NOMO-1 treated with dmso at 0.1 percent for 144 hours (cell line): Measurements from ENCODE around the gene PGP.
A peak's percentile ranks its signal among the peaks of the same experiment; 100 is the strongest.

Source experiments
- DNase-seq: peaks from one replicate; lab custom pipeline; 2025; ENCODE audit not compliant: unreplicated experiment; lab: John Stamatoyannopoulos, UW

The PGP gene

GRCh38 chr16:2237493-2238149 is 23.0 kb upstream of the PGP start:
- DNase-seq: no peak

DNA sequence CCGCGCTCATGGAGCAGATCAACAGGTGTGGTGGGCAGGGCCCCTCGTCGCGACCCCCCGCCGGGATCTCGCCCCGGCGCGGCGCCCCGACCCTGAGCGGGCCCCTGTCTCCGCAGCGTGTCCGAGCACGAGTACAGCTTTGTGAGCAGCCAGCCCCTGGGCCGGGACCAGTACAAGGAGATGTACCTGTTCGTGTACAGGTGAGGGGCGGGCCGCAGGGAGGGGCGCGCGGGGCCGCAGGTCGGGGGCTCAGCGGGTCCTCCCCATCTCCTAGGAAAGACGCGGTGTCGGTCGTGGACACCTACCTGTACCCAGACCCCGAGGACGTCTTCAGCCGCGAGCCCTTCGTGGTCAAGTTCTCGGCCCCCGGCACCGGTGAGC is 22.5 kb upstream of the PGP start:
- no peak for DNase-seq

DNA sequence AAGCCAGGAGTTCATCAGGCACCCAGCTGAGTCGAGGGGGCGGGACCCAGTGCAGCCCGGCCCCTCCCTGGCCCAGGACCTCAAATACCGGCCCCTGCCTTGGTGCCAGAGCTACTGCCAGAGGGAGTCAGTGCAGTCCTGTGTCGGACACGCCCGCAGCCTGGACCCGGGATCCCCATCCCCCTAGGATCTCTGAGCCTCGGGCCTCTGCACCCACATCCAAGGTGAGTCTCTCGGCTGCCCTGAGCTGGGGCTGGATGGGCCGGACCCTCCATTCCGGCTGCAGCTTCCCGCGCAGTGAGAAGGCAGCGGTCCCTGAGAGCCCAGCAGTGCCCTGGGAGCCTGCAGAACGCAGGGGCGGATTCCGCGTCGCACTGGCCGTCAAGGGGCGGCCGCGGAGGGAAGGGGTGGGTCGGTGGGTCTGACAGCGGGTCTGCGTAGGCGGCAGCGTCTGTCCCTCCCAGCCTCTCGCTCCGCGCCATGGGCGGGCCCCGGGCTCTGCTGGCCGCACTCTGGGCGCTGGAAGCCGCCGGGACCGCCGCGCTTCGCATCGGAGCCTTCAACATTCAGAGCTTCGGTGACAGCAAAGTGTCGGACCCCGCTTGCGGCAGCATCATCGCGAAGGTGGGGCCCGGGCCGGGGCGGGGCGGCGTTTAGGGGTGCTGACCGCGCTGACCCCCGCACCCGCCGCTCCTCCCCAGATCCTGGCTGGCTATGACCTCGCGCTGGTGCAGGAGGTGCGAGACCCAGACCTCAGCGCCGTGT is 21.9 kb upstream of the PGP start, which contains the start of gene DNASE1L2:
Gene DNASE1L2, plus strand, starts transcription at position 108 of the 765 bp plus-strand sequence. Its CDS starts 373 bp downstream, at position 481.
- DNase-seq: no peak

GRCh38 chr16:2235695-2236336 is 21.2 kb upstream of the PGP start:
- no peak for DNase-seq

GRCh38 chr16:2235234-2235651 is 20.6 kb upstream of the PGP start:
- no peak for DNase-seq

DNA sequence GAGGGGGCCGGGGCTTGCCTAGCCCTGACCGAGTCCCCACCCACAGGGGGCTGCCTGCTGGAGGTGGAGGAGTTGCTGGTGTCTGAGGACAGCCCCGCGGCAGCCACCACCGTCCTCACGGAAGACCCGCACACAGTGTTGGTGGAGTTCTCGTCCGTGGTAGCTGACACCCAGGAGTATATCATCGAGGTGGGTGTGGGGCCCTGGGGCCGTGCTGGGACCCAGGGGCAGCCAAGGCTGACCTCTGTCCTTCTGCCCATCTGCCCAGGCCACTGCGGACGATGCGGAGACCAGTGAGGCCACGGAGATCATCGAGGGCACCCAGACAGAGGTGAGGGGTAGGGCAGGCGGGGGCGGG is 20.2 kb upstream of the PGP start:
- DNase-seq: no peak

- DNase-seq: no peak
Measured at GRCh38 chr16:2233872-2234812, 19.5 kb upstream of the PGP start.

- no peak for DNase-seq
Measured at GRCh38 chr16:2233046-2233775, 18.6 kb upstream of the PGP start.

- DNase-seq: no peak
Measured at GRCh38 chr16:2232094-2232990, 17.7 kb upstream of the PGP start.

- no peak for DNase-seq
Measured at GRCh38 chr16:2231016-2231931, 16.6 kb upstream of the PGP start.

GRCh38 chr16:2230376-2230775 is 15.7 kb upstream of the PGP start:
- DNase-seq: no peak

GRCh38 chr16:2229632-2230250 is 15.1 kb upstream of the PGP start:
- DNase-seq: no peak

DNA sequence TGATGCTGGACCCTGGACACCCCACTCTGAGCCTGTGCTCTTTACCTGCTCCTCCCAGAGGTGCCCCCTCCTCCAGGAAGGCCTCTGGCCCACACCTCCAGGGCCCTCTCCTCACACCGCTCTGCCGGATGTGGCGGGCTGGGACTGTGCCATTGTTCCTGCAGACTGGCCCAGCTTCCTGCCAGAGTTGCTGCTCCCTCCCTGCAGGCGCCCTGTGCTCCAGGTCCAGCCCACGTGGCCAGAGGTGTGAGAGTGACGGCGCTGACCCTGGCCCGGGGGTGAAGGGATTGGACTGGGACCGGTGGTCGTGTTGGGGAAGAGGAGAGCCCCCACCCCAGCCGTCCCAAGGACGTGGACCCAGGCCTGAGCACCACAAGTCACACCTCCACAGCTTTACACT is 14.5 kb upstream of the PGP start:
- DNase-seq: no peak

- no peak for DNase-seq
Measured at GRCh38 chr16:2228161-2228824, 13.7 kb upstream of the PGP start.

- DNase-seq: no peak
Measured at GRCh38 chr16:2226918-2227317, 12.3 kb upstream of the PGP start.

DNA sequence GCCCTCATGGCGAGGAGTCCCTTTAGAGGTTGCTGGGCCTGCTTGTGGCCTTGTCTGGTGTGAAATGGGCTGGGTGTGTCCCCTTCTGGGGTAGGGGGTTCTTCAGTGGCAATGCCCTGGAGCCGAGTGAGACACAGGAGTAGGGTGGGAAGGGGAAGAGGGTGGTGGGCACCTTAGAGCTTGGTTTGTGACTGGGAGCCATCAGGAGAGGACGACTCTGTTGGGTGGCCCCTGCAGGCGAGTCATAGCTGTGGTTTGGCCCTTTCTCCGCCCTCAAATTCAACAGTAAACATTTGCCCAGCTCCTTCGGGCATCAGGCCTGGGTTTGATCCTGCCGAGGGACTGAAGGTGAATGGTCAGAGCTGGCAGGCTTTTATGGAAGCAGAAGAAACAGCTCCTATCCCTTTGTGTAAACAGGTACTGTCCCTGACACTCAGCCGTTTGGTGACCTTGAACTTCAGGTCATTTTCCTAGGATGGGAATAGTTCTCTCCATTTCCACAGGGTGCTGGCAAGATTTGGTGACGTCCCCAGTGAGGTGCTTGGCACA is 11.7 kb upstream of the PGP start:
- DNase-seq: no peak

DNA sequence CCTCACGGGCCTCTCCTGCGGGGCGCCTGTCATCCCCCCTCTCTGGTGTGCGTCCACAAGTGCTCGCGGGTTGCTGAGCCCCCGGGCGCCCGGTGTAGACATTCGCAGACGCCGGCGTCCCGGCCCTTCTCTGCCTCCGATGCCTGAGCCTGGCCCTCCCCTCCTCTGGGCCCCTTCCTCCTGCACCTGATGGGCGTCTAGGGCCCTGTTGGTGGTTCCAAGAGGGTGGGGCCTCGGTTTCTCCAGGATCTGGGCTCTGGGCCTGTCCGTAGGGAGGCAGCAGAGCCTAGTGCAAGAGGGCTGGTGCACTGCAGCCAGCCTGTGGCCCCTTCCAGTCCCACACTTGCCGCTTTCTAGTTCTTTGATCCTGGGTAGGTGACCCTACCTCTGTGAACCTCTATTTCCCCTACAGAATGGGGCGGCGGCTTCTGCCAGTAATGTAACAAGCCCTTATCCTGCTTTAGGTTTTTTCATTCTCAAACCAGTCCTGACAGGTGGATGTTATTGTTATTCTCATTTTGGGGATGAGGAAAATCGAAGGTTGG is 9.4 kb upstream of the PGP start:
- DNase-seq: peak; percentile 42
